GM23338 (cell line): ENCODE results near the gene FBN2. TPM values are rescaled to one million over a fixed set of nuclear protein-coding genes. Genes with fewer than 3 reads are reported as not detected.

Source experiments
- ATAC-seq: fragments of 200-7000 bp; cut with Tn5 transposase; 3 replicates; pipeline ENCODE4 v1.9.1; 2020
- DNase-seq: peaks from one replicate; pipeline ENCODE4 v3.0.0-alpha.2; 2015; ENCODE audit warnings: low spot score
- H2AFZ ChIP-seq: fragments of 200-600 bp; sonication (generic); 2 replicates; pipeline ENCODE4 v1.8.0; 2016; ENCODE audit warnings: antibody characterized with exemption, mild to moderate bottlenecking, moderate library complexity
- H3F3A ChIP-seq: fragments of 200-600 bp; sonication (generic); replicated peaks from 2 replicates; pipeline ENCODE4 v1.8.0; 2017; ENCODE audit warnings: antibody characterized with exemption, mixed run types, low read depth
- H3K27ac ChIP-seq: fragments of 200-600 bp; sonication (generic); 2 replicates; pipeline ENCODE4 v1.6.1; 2016; ENCODE audit warnings: low read depth
- H3K27me3 ChIP-seq: fragments of 200-600 bp; sonication (generic); 2 replicates; pipeline ENCODE4 v1.8.0; 2016; ENCODE audit warnings: mild to moderate bottlenecking, mixed run types, moderate library complexity; ENCODE audit not compliant: insufficient read depth
- H3K36me3 ChIP-seq: fragments of 200-600 bp; sonication (generic); 2 replicates; pipeline ENCODE4 v1.8.0; 2016; ENCODE audit warnings: mild to moderate bottlenecking; ENCODE audit not compliant: insufficient read depth
- H3K4me1 ChIP-seq: fragments of 200-600 bp; sonication (generic); 2 replicates; pipeline ENCODE4 v1.8.0; 2016; ENCODE audit warnings: mild to moderate bottlenecking, moderate library complexity; ENCODE audit not compliant: insufficient read depth
- H3K4me2 ChIP-seq: fragments of 200-600 bp; sonication (generic); 2 replicates; pipeline ENCODE4 v1.7.1; 2017; ENCODE audit warnings: mixed run types
- H3K4me3 ChIP-seq: fragments of 200-600 bp; sonication (generic); 2 replicates; pipeline ENCODE4 v1.6.1; 2016; ENCODE audit warnings: mixed run types
- H3K79me2 ChIP-seq: fragments of 200-600 bp; sonication (generic); replicated peaks from 2 replicates; pipeline ENCODE4 v1.8.0; 2017; ENCODE audit warnings: mild to moderate bottlenecking; ENCODE audit not compliant: insufficient read depth
- H3K9me2 ChIP-seq: fragments of 200-600 bp; sonication (generic); 2 replicates; pipeline ENCODE4 v1.8.0; 2017; ENCODE audit not compliant: insufficient read depth
- H4K20me1 ChIP-seq: fragments of 200-600 bp; sonication (generic); replicated peaks from 2 replicates; pipeline ENCODE4 v1.8.0; 2017; ENCODE audit warnings: mild to moderate bottlenecking; ENCODE audit not compliant: insufficient read depth
- H3K27ac Mint-ChIP-seq: 2 replicates; pipeline ENCODE4 v1.8.0; 2020; ENCODE audit warnings: inconsistent platforms, mild to moderate bottlenecking, moderate library complexity, mixed read lengths
- H3K27me3 Mint-ChIP-seq: 3 replicates; pipeline ENCODE4 v1.8.0; 2022; ENCODE audit warnings: low read depth, mild to moderate bottlenecking, moderate library complexity, mixed read lengths, inconsistent platforms; ENCODE audit not compliant: insufficient read depth, poor library complexity
- H3K36me3 Mint-ChIP-seq: 3 replicates; pipeline ENCODE4 v1.8.0; 2021; ENCODE audit warnings: low read depth, mild to moderate bottlenecking, inconsistent platforms, moderate library complexity, mixed read lengths
- H3K4me1 Mint-ChIP-seq: 3 replicates; pipeline ENCODE4 v1.8.0; 2020; ENCODE audit warnings: mild to moderate bottlenecking, inconsistent platforms, mixed read lengths
- H3K4me3 Mint-ChIP-seq: 3 replicates; pipeline ENCODE4 v1.8.0; 2021; ENCODE audit warnings: moderate library complexity, mild to moderate bottlenecking, inconsistent platforms, mixed read lengths
- H3K9me3 Mint-ChIP-seq: 3 replicates; pipeline ENCODE4 v1.8.0; 2020; ENCODE audit warnings: moderate library complexity, mild to moderate bottlenecking, inconsistent platforms, mixed read lengths
- ETS1 ChIP-seq: IDR thresholded peaks from 2 replicates; pipeline ENCODE4 v1.6.1; 2016; ENCODE audit warnings: antibody characterized with exemption
- REST ChIP-seq: IDR thresholded peaks from one replicate; pipeline ENCODE4 v1.6.1; 2018; ENCODE audit warnings: antibody characterized with exemption; ENCODE audit not compliant: unreplicated experiment
- STAT1 ChIP-seq: IDR thresholded peaks from one replicate; pipeline ENCODE4 v1.6.1; 2016; ENCODE audit warnings: antibody characterized with exemption; ENCODE audit not compliant: unreplicated experiment
- ZNF462 ChIP-seq: fragments of 250-450 bp; sonication (Bioruptor Pico); IDR thresholded peaks from 2 replicates; pipeline ENCODE4 v1.5.0; 2020; ENCODE audit warnings: mild to moderate bottlenecking, moderate library complexity
- polyA plus RNA-seq: library from polyadenylated mRNA; unstranded; fragments of >200 nt; fragmentation: Nextera tagmentation; extraction: Ambion mirVana; gene quantifications from 2 replicates; pipeline ENCODE4 v1.2.1, GENCODE V29; 2016
- total RNA-seq: library from RNA; depleted of rRNA; stranded (reverse); fragments of >200 nt; shearing (Covaris generic); gene quantifications from 2 replicates; pipeline ENCODE4 v1.2.3, GENCODE V29; 2014

Gene FBN2
- total and polyA plus RNA-seq, 2 experiments from 2014 or later = 2.6 to 13.6 TPM

- H3K4me3 Mint-ChIP-seq = no peak overlapping the region
Measured at GRCh38 chr5:128380337-128380736, 157.7 kb downstream of the FBN2 start.

More at GRCh38 chr5:128380337-128380736, 157.7 kb downstream of the FBN2 start:
- H3K27me3 Mint-ChIP-seq = peaks cover 3% of the 10 kb centered on the region
- Histone ChIP-seq H3K27me3 (0 out of 2 replicates have a peak, but pooled peaks cover 1% of the 10 kb centered on the region), H3K27ac (no peak overlapping the region), H3K9me2 (no peaks in the 10 kb centered on the region), H3K36me3 (no peaks in the 10 kb centered on the region), H3K4me2 (no peak overlapping the region), H3K4me1 (no peaks in the 10 kb centered on the region), H4K20me1 (no peaks in the 10 kb centered on the region), H3F3A (no peaks in the 10 kb centered on the region), H2AFZ (no peak overlapping the region), H3K79me2 (no peaks in the 10 kb centered on the region), H3K4me3 (no peak overlapping the region)
- DNase-seq (no peak), ATAC-seq (no peak; the same call in 2 of the 3 replicates)
- H3K9me3 Mint-ChIP-seq = no peaks in the 10 kb centered on the region
- no peaks in the 10 kb centered on the region; the same call in 2 of the 3 replicates for H3K4me1 Mint-ChIP-seq
- no peaks in the 10 kb centered on the region for H3K36me3 Mint-ChIP-seq
- peak overlapping the region; percentile 57 for H3K27ac Mint-ChIP-seq
- TF ChIP-seq STAT1 (no peak), ZNF462 (CRISPR knock-in tag) (no peak), REST (no peak), ETS1 (no peak)
